8988T (cell line): Measurements from ENCODE around the gene LEAP2.

ENCODE experiments used
- DNase-seq: peaks from one replicate; pipeline ENCODE4 v3.0.0; 2011

LEAP2 gene

GRCh38 chr5:132873119-132873929 is at the start of gene LEAP2:
Gene LEAP2, plus strand, starts transcription at chr5:132873668. Its CDS starts 27 bp downstream, at chr5:132873695.
- no peak for DNase-seq

GRCh38 chr5:132824426-132824825 is 49.0 kb upstream of the LEAP2 start:
- DNase-seq = no peak

GRCh38 chr5:132825033-132825833 is 48.2 kb upstream of the LEAP2 start:
- DNase-seq = no peak

GRCh38 chr5:132825834-132826391 is 47.6 kb upstream of the LEAP2 start:
- no peak for DNase-seq

GRCh38 chr5:132826424-132827082 is 46.9 kb upstream of the LEAP2 start:
- no peak for DNase-seq

- no peak for DNase-seq
Measured at GRCh38 chr5:132827943-132828673, 45.4 kb upstream of the LEAP2 start.

GRCh38 chr5:132828846-132829494 is 44.5 kb upstream of the LEAP2 start:
- DNase-seq = no peak

GRCh38 chr5:132829742-132830435 is 43.6 kb upstream of the LEAP2 start:
- DNase-seq = peak; percentile 94

GRCh38 chr5:132830436-132831094 is 42.9 kb upstream of the LEAP2 start, which contains the start of gene SHROOM1:
Gene SHROOM1, minus strand, starts transcription at chr5:132830647. Its CDS starts 4,507 bp downstream, at chr5:132826140.
- DNase-seq = peak; percentile 83

GRCh38 chr5:132831095-132831860 is 42.2 kb upstream of the LEAP2 start:
- DNase-seq = no peak

- no peak for DNase-seq
Measured at GRCh38 chr5:132832612-132833011, 40.9 kb upstream of the LEAP2 start.

GRCh38 chr5:132834057-132834456 is 39.4 kb upstream of the LEAP2 start:
- no peak for DNase-seq

GRCh38 chr5:132836852-132837251 is 36.6 kb upstream of the LEAP2 start:
- DNase-seq = no peak

GRCh38 chr5:132837868-132838267 is 35.6 kb upstream of the LEAP2 start:
- no peak for DNase-seq

GRCh38 chr5:132838516-132839282 is 34.8 kb upstream of the LEAP2 start:
- no peak for DNase-seq

GRCh38 chr5:132839426-132840301 is 33.8 kb upstream of the LEAP2 start:
- DNase-seq = no peak

- no peak for DNase-seq
Measured at GRCh38 chr5:132840313-132840712, 33.2 kb upstream of the LEAP2 start.

GRCh38 chr5:132840896-132841295 is 32.6 kb upstream of the LEAP2 start:
- DNase-seq = no peak
